Activated T-helper 2 cell treated with anti-CD3 and anti-CD28 coated beads, Interferon-gamma antibody, Interleukin-2, Interleukin-4, amounts not matched to agents 10 μg/mL and 5 μg/mL and 100 μg/mL, durations not matched to agents 14 hours and 24 hours and 36 hours (primary cell): ENCODE data around the gene MDGA2. TPM values are rescaled to one million over a fixed set of nuclear protein-coding genes. Genes with fewer than 3 reads are reported as not detected.

Experiments used
- DNase-seq: peaks from one replicate; pipeline ENCODE4 v3.0.0; 2021; ENCODE audit warnings: low spot score
- H3K27ac Mint-ChIP-seq: one replicate; pipeline ENCODE4 v1.8.0; 2021; ENCODE audit warnings: mixed read lengths
- H3K27me3 Mint-ChIP-seq: one replicate; pipeline ENCODE4 v1.8.0; 2021; ENCODE audit warnings: low read depth, mixed read lengths
- H3K36me3 Mint-ChIP-seq: one replicate; pipeline ENCODE4 v1.8.0; 2021; ENCODE audit warnings: low read depth, mixed read lengths
- H3K4me1 Mint-ChIP-seq: one replicate; pipeline ENCODE4 v1.8.0; 2021; ENCODE audit warnings: low read depth, mixed read lengths
- H3K4me3 Mint-ChIP-seq: one replicate; pipeline ENCODE4 v1.8.0; 2021; ENCODE audit warnings: low read depth, mild to moderate bottlenecking, moderate library complexity, mixed read lengths
- H3K9me3 Mint-ChIP-seq: one replicate; pipeline ENCODE4 v1.8.0; 2021; ENCODE audit warnings: mixed read lengths
- intact Hi-C: fragments of 100-400 bp; cut with micrococcal nuclease; formaldehyde crosslinking; loops from one replicate; pipeline ENCODE4 v1.15.1; 2023
- total RNA-seq: library from RNA; stranded (reverse); gene quantifications from 2 replicates; pipeline ENCODE4 v1.2.3, GENCODE V29; 2022

The MDGA2 gene
- total RNA-seq, 1 donor from 2014 or later, result not detected

GRCh38 chr14:47520382-47520781 lies 155.0 kb downstream of the MDGA2 start:
- Mint-ChIP-seq H3K4me3 (no peak overlapping the region), H3K9me3 (no peaks in the 10 kb centered on the region), H3K36me3 (no peaks in the 10 kb centered on the region), H3K27ac (no peak overlapping the region), H3K27me3 (no peaks in the 10 kb centered on the region), H3K4me1 (no peaks in the 10 kb centered on the region)
- intact Hi-C loops, result no loop called here
- DNase-seq, result no peak

GRCh38 chr14:47511829-47512228 lies 163.6 kb downstream of the MDGA2 start:
- H3K27ac Mint-ChIP-seq, result no peak overlapping the region
- H3K36me3 Mint-ChIP-seq, result no peaks in the 10 kb centered on the region
- no peak for DNase-seq
- no peaks in the 10 kb centered on the region for H3K27me3 Mint-ChIP-seq
- intact Hi-C loops, result no loop called here
- H3K4me3 Mint-ChIP-seq, result no peak overlapping the region
- H3K9me3 Mint-ChIP-seq, result peaks cover 16% of the 10 kb centered on the region
- H3K4me1 Mint-ChIP-seq, result no peaks in the 10 kb centered on the region

- no peaks in the 10 kb centered on the region for H3K4me1 Mint-ChIP-seq
- DNase-seq, result no peak
- H3K27me3 Mint-ChIP-seq, result no peaks in the 10 kb centered on the region
- no peaks in the 10 kb centered on the region for H3K36me3 Mint-ChIP-seq
- H3K27ac Mint-ChIP-seq, result no peak overlapping the region
- H3K4me3 Mint-ChIP-seq, result no peak overlapping the region
- peaks cover 22% of the 10 kb centered on the region for H3K9me3 Mint-ChIP-seq
- intact Hi-C loops, result no loop called here
These were observed 165.4 kb downstream of the MDGA2 start for GRCh38 chr14:47509957-47510356.

GRCh38 chr14:47507861-47508260 lies 167.5 kb downstream of the MDGA2 start:
- Mint-ChIP-seq H3K9me3 (peaks cover 24% of the 10 kb centered on the region), H3K36me3 (no peaks in the 10 kb centered on the region), H3K27me3 (no peaks in the 10 kb centered on the region), H3K27ac (no peak overlapping the region), H3K4me3 (no peak overlapping the region), H3K4me1 (no peaks in the 10 kb centered on the region)
- no peak for DNase-seq
- intact Hi-C loops, result no loop called here

GRCh38 chr14:47500369-47500768 lies 175.0 kb downstream of the MDGA2 start:
- H3K36me3 Mint-ChIP-seq, result no peaks in the 10 kb centered on the region
- H3K4me3 Mint-ChIP-seq, result no peak overlapping the region
- H3K4me1 Mint-ChIP-seq, result no peaks in the 10 kb centered on the region
- H3K27ac Mint-ChIP-seq, result no peak overlapping the region
- no peak for DNase-seq
- intact Hi-C loops, result no loop called here
- H3K27me3 Mint-ChIP-seq, result no peaks in the 10 kb centered on the region
- H3K9me3 Mint-ChIP-seq, result peaks cover 13% of the 10 kb centered on the region

- intact Hi-C loops, result no loop called here
- DNase-seq, result no peak
- no peaks in the 10 kb centered on the region for H3K36me3 Mint-ChIP-seq
These were observed 184.6 kb downstream of the MDGA2 start for GRCh38 chr14:47490766-47491165.

GRCh38 chr14:47490353-47490752 lies 185.1 kb downstream of the MDGA2 start:
- Mint-ChIP-seq H3K36me3 (no peaks in the 10 kb centered on the region), H3K4me3 (no peak overlapping the region), H3K9me3 (peaks cover 30% of the 10 kb centered on the region), H3K27ac (no peak overlapping the region), H3K27me3 (no peaks in the 10 kb centered on the region), H3K4me1 (no peaks in the 10 kb centered on the region)
- no peak for DNase-seq
- intact Hi-C loops, result no loop called here

More at GRCh38 chr14:47490766-47491165, 184.6 kb downstream of the MDGA2 start:
- Mint-ChIP-seq H3K27ac (no peak overlapping the region), H3K4me3 (no peak overlapping the region), H3K4me1 (no peaks in the 10 kb centered on the region), H3K9me3 (peaks cover 30% of the 10 kb centered on the region), H3K27me3 (no peaks in the 10 kb centered on the region)

- intact Hi-C loops, result no loop called here
These were observed 190.0 kb downstream of the MDGA2 start for GRCh38 chr14:47485421-47485820.

GRCh38 chr14:47483449-47483848 lies 192.0 kb downstream of the MDGA2 start:
- Mint-ChIP-seq H3K4me3 (no peak overlapping the region), H3K4me1 (no peaks in the 10 kb centered on the region), H3K9me3 (peaks cover 25% of the 10 kb centered on the region), H3K36me3 (no peaks in the 10 kb centered on the region), H3K27me3 (no peaks in the 10 kb centered on the region), H3K27ac (no peak overlapping the region)
- intact Hi-C loops, result no loop called here
- no peak for DNase-seq

More at GRCh38 chr14:47485421-47485820, 190.0 kb downstream of the MDGA2 start:
- Mint-ChIP-seq H3K9me3 (peaks cover 27% of the 10 kb centered on the region), H3K4me3 (no peak overlapping the region), H3K27ac (no peak overlapping the region), H3K4me1 (no peaks in the 10 kb centered on the region), H3K36me3 (no peaks in the 10 kb centered on the region), H3K27me3 (no peaks in the 10 kb centered on the region)
- no peak for DNase-seq

- Mint-ChIP-seq H3K9me3 (peaks cover 30% of the 10 kb centered on the region), H3K27me3 (no peaks in the 10 kb centered on the region), H3K27ac (no peak overlapping the region), H3K36me3 (no peaks in the 10 kb centered on the region), H3K4me1 (no peaks in the 10 kb centered on the region), H3K4me3 (no peak overlapping the region)
- intact Hi-C loops, result no loop called here
- DNase-seq, result no peak
These were observed 204.3 kb downstream of the MDGA2 start for GRCh38 chr14:47471075-47471474.

GRCh38 chr14:47466916-47467315 lies 208.5 kb downstream of the MDGA2 start:
- DNase-seq, result no peak
- intact Hi-C loops, result no loop called here
- H3K27me3 Mint-ChIP-seq, result no peaks in the 10 kb centered on the region
- no peaks in the 10 kb centered on the region for H3K36me3 Mint-ChIP-seq
- H3K4me3 Mint-ChIP-seq, result no peak overlapping the region
- H3K4me1 Mint-ChIP-seq, result no peaks in the 10 kb centered on the region
- H3K27ac Mint-ChIP-seq, result no peak overlapping the region
- peaks cover 24% of the 10 kb centered on the region for H3K9me3 Mint-ChIP-seq

- H3K4me3 Mint-ChIP-seq, result no peak overlapping the region
- peaks cover 8% of the 10 kb centered on the region for H3K9me3 Mint-ChIP-seq
- intact Hi-C loops, result no loop called here
- DNase-seq, result no peak
- no peaks in the 10 kb centered on the region for H3K4me1 Mint-ChIP-seq
- no peaks in the 10 kb centered on the region for H3K27me3 Mint-ChIP-seq
- no peaks in the 10 kb centered on the region for H3K36me3 Mint-ChIP-seq
- no peak overlapping the region for H3K27ac Mint-ChIP-seq
These were observed 221.4 kb downstream of the MDGA2 start for GRCh38 chr14:47454025-47454424.

GRCh38 chr14:47447076-47447475 lies 228.3 kb downstream of the MDGA2 start:
- H3K36me3 Mint-ChIP-seq, result no peaks in the 10 kb centered on the region

GRCh38 chr14:47442211-47442610 lies 233.2 kb downstream of the MDGA2 start:
- intact Hi-C loops, result no loop called here

More at GRCh38 chr14:47447076-47447475, 228.3 kb downstream of the MDGA2 start:
- H3K4me3 Mint-ChIP-seq, result no peak overlapping the region
- H3K27ac Mint-ChIP-seq, result no peak overlapping the region
- H3K27me3 Mint-ChIP-seq, result no peaks in the 10 kb centered on the region
- H3K9me3 Mint-ChIP-seq, result no peaks in the 10 kb centered on the region
- DNase-seq, result no peak
- intact Hi-C loops, result no loop called here
- no peaks in the 10 kb centered on the region for H3K4me1 Mint-ChIP-seq

More at GRCh38 chr14:47442211-47442610, 233.2 kb downstream of the MDGA2 start:
- DNase-seq, result no peak
- Mint-ChIP-seq H3K27me3 (no peaks in the 10 kb centered on the region), H3K27ac (no peak overlapping the region), H3K9me3 (peaks cover 4% of the 10 kb centered on the region), H3K4me3 (no peak overlapping the region), H3K4me1 (no peaks in the 10 kb centered on the region), H3K36me3 (no peaks in the 10 kb centered on the region)
